HepG2 (cell line): ENCODE results near the gene COL4A2. TPM values are rescaled to one million over a fixed set of nuclear protein-coding genes. Genes with fewer than 3 reads are reported as not detected.

Source experiments
- ATAC-seq: fragments of 200-7000 bp; cut with Tn5 transposase; 3 replicates; pipeline ENCODE4 v1.9.1; 2020; ENCODE audit warnings: mild to moderate bottlenecking, moderate library complexity
- BruUV-seq: library from RNA; stranded (reverse); fragments of 400-500 nt; replicated peaks from 2 replicates; lab custom pipeline; 2021; lab: Mats Ljungman, UMichigan
- CTCF ChIA-PET: fragments of 300-600 bp; formaldehyde crosslinking; extraction: SDS; loops from one replicate; lab custom pipeline; 2021; ENCODE audit warnings: low total read pairs, inconsistent platforms, low intra/inter-chr PET ratio; lab: Yijun Ruan, JAX
- POLR2A ChIA-PET: fragments of 350-600 bp; sonication (Branson Sonifier 250); formaldehyde crosslinking; loops from one replicate; lab custom pipeline; 2020; ENCODE audit warnings: antibody characterized with exemption, inconsistent platforms; lab: Yijun Ruan, JAX
- DNase-seq: peaks from one replicate; pipeline ENCODE4 v3.0.0-alpha.2; 2015; ENCODE audit warnings: low spot score
- FAIRE-seq: peaks from 3 replicates; lab custom pipeline; 2011; peaks lifted over from hg19 to GRCh38; lab: Jason Lieb, UNC
- H2AFZ ChIP-seq: one replicate; pipeline ENCODE4 v1.6.1; 2011; ENCODE audit warnings: low read length, inconsistent platforms
- H3K27ac ChIP-seq: fragments of 300-600 bp; 3 replicates; pipeline ENCODE4 v1.8.0; 2011; ENCODE audit warnings: mixed run types, mild to moderate bottlenecking, mixed read lengths, low read length, inconsistent platforms; ENCODE audit not compliant: insufficient read depth; ENCODE audit errors: extremely low read length
- H3K27me3 ChIP-seq, 2 experiments: fragments of 200-600 bp in 1 of 2; 2 replicates in 1 of 2; 3 replicates in 1 of 2; pipeline versions ENCODE4 v1.6.0 to v1.8.0; 2011; ENCODE audit warnings: low read length in 2 of 2, mild to moderate bottlenecking in 2 of 2, moderate library complexity in 2 of 2, inconsistent platforms in 1 of 2; ENCODE audit not compliant: insufficient read depth in 2 of 2, control insufficient read depth in 1 of 2
- H3K36me3 ChIP-seq, 2 experiments: fragments of 200-600 bp in 1 of 2; replicated peaks in 1 of 2; 2 replicates in 1 of 2; 3 replicates in 1 of 2; pipeline versions ENCODE4 v1.5.1 to v1.8.0; 2011; ENCODE audit warnings: low read length in 2 of 2, inconsistent platforms in 1 of 2; ENCODE audit not compliant: insufficient read depth in 2 of 2, control insufficient read depth in 1 of 2
- H3K4me1 ChIP-seq: 2 replicates; pipeline ENCODE4 v1.5.1; 2012; ENCODE audit warnings: low read length, inconsistent platforms; ENCODE audit not compliant: insufficient read depth
- H3K4me2 ChIP-seq: 2 replicates; pipeline ENCODE4 v1.6.0; 2011; ENCODE audit warnings: low read depth, low read length, inconsistent platforms
- H3K4me3 ChIP-seq, 3 experiments: fragments of 200-600 bp in 1 of 3; sonication (generic), shearing (Covaris generic) in 1 of 3; replicated peaks in 1 of 3; 2 replicates each; pipeline ENCODE4 v1.5.1; 2011 to 2016; ENCODE audit warnings: low read length in 3 of 3, inconsistent platforms in 2 of 3, low read depth in 2 of 3, mild to moderate bottlenecking in 2 of 3, control low read depth in 1 of 3, mixed read lengths in 1 of 3; ENCODE audit not compliant: insufficient read depth in 1 of 3
- H3K79me2 ChIP-seq: one replicate; pipeline ENCODE4 v1.6.1; 2011; ENCODE audit warnings: low read length, inconsistent platforms; ENCODE audit not compliant: insufficient read depth
- H3K9ac ChIP-seq: 2 replicates; pipeline ENCODE4 v1.6.0; 2011; ENCODE audit warnings: mild to moderate bottlenecking, low read depth, low read length, inconsistent platforms; ENCODE audit not compliant: insufficient read depth
- H3K9me3 ChIP-seq: 2 replicates; pipeline ENCODE4 v1.5.1; 2012; ENCODE audit warnings: mild to moderate bottlenecking, low read length
- H4K20me1 ChIP-seq: 2 replicates; pipeline ENCODE4 v1.6.0; 2011; ENCODE audit warnings: inconsistent platforms, mild to moderate bottlenecking, low read length, moderate library complexity; ENCODE audit not compliant: insufficient read depth
- CCDC6 ChIP-seq: sonication (generic); formaldehyde crosslinking; IDR thresholded peaks from 2 replicates; pipeline ENCODE4 v1.8.1; 2022; ENCODE audit warnings: mild to moderate bottlenecking, missing genetic modification reagents, moderate library complexity
- CEBPB ChIP-seq: IDR thresholded peaks from 2 replicates; pipeline ENCODE4 v1.6.1; 2011; ENCODE audit warnings: low read depth, low read length, improper control_type of control experiment, borderline replicate concordance
- GATAD2A ChIP-seq: IDR thresholded peaks from 2 replicates; pipeline ENCODE4 v1.6.1; 2016
- HNRNPUL1 ChIP-seq: fragments of 200-400 bp; formaldehyde crosslinking; IDR thresholded peaks from 2 replicates; pipeline ENCODE4 v1.6.1; 2017; ENCODE audit warnings: low read depth, mild to moderate bottlenecking, low read length, moderate library complexity
- SNRNP70 ChIP-seq: fragments of 200-400 bp; formaldehyde crosslinking; IDR thresholded peaks from 2 replicates; pipeline ENCODE4 v1.6.1; 2017; ENCODE audit warnings: mild to moderate bottlenecking, low read depth, low read length, moderate library complexity
- TP53 ChIP-seq: sonication (generic); formaldehyde crosslinking; conservative IDR thresholded peaks from 2 replicates; pipeline ENCODE4 v1.4.0; 2020; ENCODE audit warnings: missing genetic modification reagents
- WGBS: methylation state at CpG from one replicate; pipeline ENCODE4 v1.1.6; 2017; ENCODE audit warnings: low lambda C conversion rate; 5-methylcytosine and 5-hydroxymethylcytosine counted together
- in situ Hi-C: cut with HindIII; loops from 2 replicates; pipeline ENCODE4 v1.10.0; 2017; ENCODE audit warnings: low pct_unique_long_range_greater_than_20kb; ENCODE audit not compliant: extremely low pct_ligation_motif_present
- intact Hi-C: fragments of 100-400 bp; cut with micrococcal nuclease; formaldehyde crosslinking; loops from one replicate; pipeline ENCODE4 v1.10.0; 2022; ENCODE audit not compliant: unreplicated experiment
- polyA plus RNA-seq, 8 experiments: library from polyadenylated mRNA; depleted of rRNA in 3 of 8; stranded (reverse) in 7 of 8; unstranded in 1 of 8; fragments of >200 nt; fragmentation: Illumina TruSeq in 4 of 8; extraction: Trizol in 4 of 8; gene quantifications; 2 replicates each; pipeline versions ENCODE4 v1.2.1 to v1.2.3, GENCODE V29; 2011 to 2016; ENCODE audit warnings: low read depth in 4 of 8, missing spikeins in 1 of 8, mixed read lengths in 1 of 8; ENCODE audit not compliant: insufficient read depth in 1 of 8
- total RNA-seq, 5 experiments: library from RNA; depleted of rRNA; stranded (reverse); fragments of >200 nt; fragmentation: Illumina TruSeq; extraction: Trizol; gene quantifications; 2 replicates each; pipeline ENCODE4 v1.2.3, GENCODE V29; 2016; ENCODE audit warnings: low read depth in 1 of 5
- TF ChIP-seq, protein P1 (sequence below): fragments of 450-650 bp; IDR thresholded peaks from 2 replicates; pipeline ENCODE4 v1.6.1; 2016

COL4A2 gene
- total and polyA plus RNA-seq, 2 of the 13 experiments (the other 11 are each of a cell fraction or from before 2014, with no cell fraction given) = 0.22 to 1.9 TPM

DNA sequence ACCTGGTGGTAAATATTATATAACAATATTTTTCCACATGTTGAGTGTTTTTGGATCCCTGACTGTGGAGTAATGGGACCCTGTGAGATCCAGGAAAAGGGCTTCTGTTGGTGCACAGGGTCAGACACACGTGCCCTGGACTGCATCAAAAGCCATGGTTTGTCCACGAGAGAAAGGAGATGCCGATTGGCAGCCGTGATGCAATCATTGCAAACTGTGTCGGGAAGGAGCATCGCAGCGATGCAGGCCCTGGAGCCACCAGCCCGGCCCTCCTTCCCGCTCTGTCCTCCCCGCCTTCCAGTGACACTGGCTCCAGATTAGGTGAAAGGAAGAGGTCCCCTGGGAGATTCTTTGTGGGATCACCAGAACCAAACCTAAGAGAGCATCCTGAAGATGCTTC is 9.1 kb downstream of the COL4A2 start:
- intact Hi-C loops = no loop called here
- ATAC-seq (no peak), FAIRE-seq (no peak), DNase-seq (no peak)
- Histone ChIP-seq H3K27me3 (peaks cover 5 to 74% of the 10 kb centered on the region in 2 experiments; a peak in 4 of 5 replicates), H3K4me2 (no peak overlapping the region), H3K36me3 (no peaks in the 10 kb centered on the region), H3K79me2 (no peaks in the 10 kb centered on the region), H3K27ac (no peak overlapping the region), H3K9me3 (no peaks in the 10 kb centered on the region), H3K9ac (no peak overlapping the region), H4K20me1 (no peaks in the 10 kb centered on the region), H3K4me1 (no peaks in the 10 kb centered on the region), H2AFZ (no peak overlapping the region), H3K4me3 (no peak overlapping the region)
- 0% methylated on average over 1 of the region's 10 CpGs for WGBS
- in situ Hi-C loops = no loop called here
- POLR2A ChIA-PET = no interaction called here
- CTCF ChIA-PET = no interaction called here
- no TSS peak for BruUV-seq
- TF ChIP-seq TP53 (CRISPR knock-in tag) (no peak), CEBPB (peak; percentile 40; the same call in 1 of the 2 replicates), SNRNP70 (no peak)

DNA sequence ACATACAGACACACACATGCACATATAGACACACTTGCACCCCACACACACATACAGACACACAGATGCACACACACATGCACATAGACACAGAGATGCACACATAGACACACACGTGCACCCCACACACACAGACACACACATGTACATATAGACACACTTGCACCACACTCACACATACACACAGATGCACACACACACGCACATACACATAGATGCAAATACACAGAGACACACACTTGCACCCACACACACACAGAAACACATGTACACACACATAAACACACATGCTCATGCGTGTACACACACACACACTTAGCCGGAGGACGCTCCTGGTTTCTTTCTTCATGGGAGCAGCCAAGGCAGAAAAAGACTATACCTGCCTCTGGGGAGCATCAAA is 10.0 kb downstream of the COL4A2 start:
- 22% methylated on average over 5 of the region's 5 CpGs for WGBS
- no peak for DNase-seq
- in situ Hi-C loops = no loop called here
- intact Hi-C loops = no loop called here
- no peak for FAIRE-seq
- no TSS peak for BruUV-seq
- no peaks in the 10 kb centered on the region for H3K36me3 ChIP-seq
- H3K9me3 ChIP-seq = no peaks in the 10 kb centered on the region
- no peak overlapping the region for H3K4me2 ChIP-seq
- ATAC-seq = no peak
- TF ChIP-seq GATAD2A (no peak), CCDC6 (CRISPR knock-in tag) (no peak), HNRNPUL1 (no peak)
- TF ChIP-seq, protein P1, sequence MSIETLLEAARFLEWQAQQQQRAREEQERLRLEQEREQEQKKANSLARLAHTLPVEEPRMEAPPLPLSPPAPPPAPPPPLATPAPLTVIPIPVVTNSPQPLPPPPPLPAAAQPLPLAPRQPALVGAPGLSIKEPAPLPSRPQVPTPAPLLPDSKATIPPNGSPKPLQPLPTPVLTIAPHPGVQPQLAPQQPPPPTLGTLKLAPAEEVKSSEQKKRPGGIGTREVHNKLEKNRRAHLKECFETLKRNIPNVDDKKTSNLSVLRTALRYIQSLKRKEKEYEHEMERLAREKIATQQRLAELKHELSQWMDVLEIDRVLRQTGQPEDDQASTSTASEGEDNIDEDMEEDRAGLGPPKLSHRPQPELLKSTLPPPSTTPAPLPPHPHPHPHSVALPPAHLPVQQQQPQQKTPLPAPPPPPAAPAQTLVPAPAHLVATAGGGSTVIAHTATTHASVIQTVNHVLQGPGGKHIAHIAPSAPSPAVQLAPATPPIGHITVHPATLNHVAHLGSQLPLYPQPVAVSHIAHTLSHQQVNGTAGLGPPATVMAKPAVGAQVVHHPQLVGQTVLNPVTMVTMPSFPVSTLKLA = peak; percentile 96
- H3K27ac ChIP-seq = no peak overlapping the region
- no peak overlapping the region for H2AFZ ChIP-seq
- H3K27me3 ChIP-seq = peaks cover 3 to 70% of the 10 kb centered on the region in 2 experiments; a peak in 4 of 5 replicates
- H4K20me1 ChIP-seq = no peaks in the 10 kb centered on the region
- no peak overlapping the region for H3K4me3 ChIP-seq
- no peaks in the 10 kb centered on the region for H3K4me1 ChIP-seq
- no peaks in the 10 kb centered on the region for H3K79me2 ChIP-seq
- ChIA-PET CTCF (no interaction called here), POLR2A (no interaction called here)
- no peak overlapping the region for H3K9ac ChIP-seq
